Brain microvascular endothelial cell (primary cell): ENCODE measurements around the gene MYLK.
A peak's percentile ranks its signal among the peaks of the same experiment; 100 is the strongest.

Experiments used
- DNase-seq: peaks from one replicate; pipeline ENCODE4 v3.0.0-alpha.2; 2020
- H3K27ac ChIP-seq: fragments of 250-450 bp; sonication (Bioruptor Pico); 2 replicates; pipeline ENCODE4 v1.5.1; 2020; ENCODE audit warnings: mild to moderate bottlenecking, moderate library complexity
- H3K27me3 ChIP-seq: fragments of 250-450 bp; sonication (Bioruptor Pico); replicated peaks from 2 replicates; pipeline ENCODE4 v1.5.1; 2020; ENCODE audit warnings: mild to moderate bottlenecking
- H3K36me3 ChIP-seq: fragments of 250-450 bp; sonication (Bioruptor Pico); replicated peaks from 2 replicates; pipeline ENCODE4 v1.5.1; 2020; ENCODE audit warnings: mild to moderate bottlenecking
- H3K4me3 ChIP-seq: 2 replicates; pipeline ENCODE4 v1.5.1; 2011; ENCODE audit warnings: low read depth, mild to moderate bottlenecking, control low read depth, low read length, moderate library complexity
- CTCF ChIP-seq: IDR thresholded peaks from 2 replicates; pipeline ENCODE4 v1.5.1; 2011; ENCODE audit warnings: low read depth, mild to moderate bottlenecking, moderate library complexity, low read length, control low read depth, inconsistent platforms; ENCODE audit errors: missing control alignments
- in situ Hi-C: cut with HindIII; loops from 2 replicates; pipeline ENCODE4 v1.10.0; 2017; ENCODE audit warnings: low sequenced_read_pairs, low pct_ligation_motif_present

MYLK gene

GRCh38 chr3:123766193-123767008 is 117.7 kb downstream of the MYLK start:
- in situ Hi-C loops: no loop called here
- H3K27ac ChIP-seq: no peak overlapping the region
- no peak for DNase-seq
- no peak overlapping the region for H3K4me3 ChIP-seq
- no peaks in the 10 kb centered on the region for H3K36me3 ChIP-seq
- no peaks in the 10 kb centered on the region for H3K27me3 ChIP-seq
- TF ChIP-seq CTCF: no peak

DNA sequence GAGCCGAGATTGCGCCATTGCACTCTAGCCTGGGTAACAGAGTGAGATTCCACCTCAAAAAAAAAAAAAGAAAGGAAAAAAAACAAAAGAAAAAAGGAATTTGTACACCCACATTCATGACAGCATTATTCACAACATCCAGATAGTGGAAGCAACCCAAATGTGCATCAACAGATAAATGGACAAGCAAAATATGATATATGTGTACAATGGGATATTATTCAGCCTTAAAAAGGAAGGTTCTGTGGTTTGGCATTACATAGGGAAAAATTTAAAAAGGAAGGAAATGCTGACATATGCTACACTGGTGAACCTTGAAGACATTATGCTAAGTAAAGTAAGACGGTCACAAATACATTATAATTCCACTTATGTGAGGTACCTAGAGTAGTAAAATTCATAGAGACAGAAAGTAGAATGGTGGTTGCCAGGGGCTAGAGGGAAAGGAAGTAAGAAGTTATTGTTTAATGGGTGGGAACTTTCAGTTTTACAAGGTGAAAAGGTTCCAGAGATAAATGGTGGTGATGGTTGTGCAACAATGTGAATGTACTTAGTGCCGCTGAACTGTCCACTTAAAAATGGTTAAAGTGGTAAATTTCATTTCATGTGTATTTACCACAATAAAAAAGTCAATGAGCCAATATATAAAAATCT is 118.5 kb downstream of the MYLK start:
- no peaks in the 10 kb centered on the region for H3K27me3 ChIP-seq
- in situ Hi-C loops: no loop called here
- no peak overlapping the region for H3K27ac ChIP-seq
- no peak overlapping the region for H3K4me3 ChIP-seq
- no peak for TF ChIP-seq CTCF
- DNase-seq: peak; percentile 35
- no peaks in the 10 kb centered on the region for H3K36me3 ChIP-seq

GRCh38 chr3:123764647-123765046 is 119.5 kb downstream of the MYLK start:
- DNase-seq: no peak
- TF ChIP-seq CTCF: no peak
- in situ Hi-C loops: no loop called here
- no peaks in the 10 kb centered on the region for H3K36me3 ChIP-seq
- no peak overlapping the region for H3K4me3 ChIP-seq
- no peaks in the 10 kb centered on the region for H3K27me3 ChIP-seq
- no peak overlapping the region for H3K27ac ChIP-seq

GRCh38 chr3:123762805-123763204 is 121.3 kb downstream of the MYLK start:
- no peak overlapping the region for H3K4me3 ChIP-seq
- DNase-seq: no peak
- no peaks in the 10 kb centered on the region for H3K27me3 ChIP-seq
- H3K36me3 ChIP-seq: no peaks in the 10 kb centered on the region
- in situ Hi-C loops: no loop called here
- TF ChIP-seq CTCF: no peak
- no peak overlapping the region for H3K27ac ChIP-seq

DNA sequence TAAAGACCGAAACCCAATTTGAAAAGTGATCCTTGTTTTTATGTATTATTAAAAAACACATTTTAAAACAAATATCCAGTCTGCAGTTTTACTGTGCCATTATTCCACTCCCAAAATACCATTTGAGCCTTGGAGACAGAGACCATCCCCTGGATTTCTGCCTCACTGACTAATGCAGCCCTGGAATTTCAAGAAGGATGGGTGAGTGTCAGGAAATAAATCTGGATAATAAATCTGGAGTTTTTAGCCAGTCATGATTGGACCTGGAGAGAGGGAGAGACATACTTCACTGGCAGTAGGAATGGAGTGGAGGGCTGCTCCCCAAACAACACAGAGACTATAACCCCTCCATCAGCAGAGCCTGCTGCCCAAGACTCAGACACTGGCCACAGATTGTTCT is 123.3 kb downstream of the MYLK start:
- Histone ChIP-seq H3K4me3 (no peak overlapping the region), H3K27ac (no peak overlapping the region), H3K36me3 (no peaks in the 10 kb centered on the region), H3K27me3 (no peaks in the 10 kb centered on the region)
- DNase-seq: no peak
- no peak for TF ChIP-seq CTCF
- in situ Hi-C loops: no loop called here
